ENCODE measurements around the gene ASPHD1.

DNA sequence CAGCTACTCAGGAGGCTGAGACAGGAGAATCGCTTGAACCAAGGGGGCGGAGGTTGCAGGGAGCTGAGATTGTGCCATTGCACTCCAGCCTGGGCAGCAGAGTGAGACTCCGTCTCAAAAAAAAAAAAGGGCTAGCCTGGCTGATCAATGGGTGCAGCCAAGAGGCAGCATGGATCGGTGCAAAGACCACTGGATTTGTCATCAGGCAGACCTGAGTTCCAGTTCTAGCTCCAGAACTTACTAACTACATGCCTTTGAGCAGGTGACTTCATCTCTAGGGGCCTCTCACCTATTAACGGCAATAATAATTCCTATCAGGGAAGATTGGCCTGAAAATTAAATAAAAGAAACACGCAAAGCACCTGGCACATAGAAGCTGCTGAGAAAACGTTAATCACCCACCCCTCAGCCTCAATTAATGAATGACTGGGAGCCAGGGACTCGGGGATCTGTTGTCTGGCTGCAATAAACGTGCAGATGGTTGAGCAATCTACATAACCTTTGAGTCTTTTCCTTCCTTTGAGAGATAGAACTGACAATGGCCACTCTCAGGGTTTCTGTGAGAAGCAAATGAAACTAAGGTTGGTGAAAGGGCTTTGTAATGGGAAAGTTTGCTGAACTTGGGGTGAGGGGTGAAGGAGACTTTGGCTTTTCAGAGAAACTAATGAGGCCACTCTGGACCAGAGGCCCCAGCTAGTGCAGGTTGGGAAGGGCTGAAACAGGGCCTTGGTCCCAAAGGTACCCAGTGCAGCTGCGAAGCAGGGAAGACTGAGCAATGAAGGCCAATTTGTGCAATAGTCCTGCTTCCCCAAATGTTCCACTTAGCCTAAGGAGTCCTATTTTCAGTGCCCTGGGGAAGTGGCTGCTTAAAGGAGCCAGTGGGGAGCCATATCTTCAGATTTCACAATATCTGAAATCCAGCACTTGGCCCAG lies 8.5 kb upstream of the ASPHD1 start:
- TF ChIP-seq, protein P1, sequence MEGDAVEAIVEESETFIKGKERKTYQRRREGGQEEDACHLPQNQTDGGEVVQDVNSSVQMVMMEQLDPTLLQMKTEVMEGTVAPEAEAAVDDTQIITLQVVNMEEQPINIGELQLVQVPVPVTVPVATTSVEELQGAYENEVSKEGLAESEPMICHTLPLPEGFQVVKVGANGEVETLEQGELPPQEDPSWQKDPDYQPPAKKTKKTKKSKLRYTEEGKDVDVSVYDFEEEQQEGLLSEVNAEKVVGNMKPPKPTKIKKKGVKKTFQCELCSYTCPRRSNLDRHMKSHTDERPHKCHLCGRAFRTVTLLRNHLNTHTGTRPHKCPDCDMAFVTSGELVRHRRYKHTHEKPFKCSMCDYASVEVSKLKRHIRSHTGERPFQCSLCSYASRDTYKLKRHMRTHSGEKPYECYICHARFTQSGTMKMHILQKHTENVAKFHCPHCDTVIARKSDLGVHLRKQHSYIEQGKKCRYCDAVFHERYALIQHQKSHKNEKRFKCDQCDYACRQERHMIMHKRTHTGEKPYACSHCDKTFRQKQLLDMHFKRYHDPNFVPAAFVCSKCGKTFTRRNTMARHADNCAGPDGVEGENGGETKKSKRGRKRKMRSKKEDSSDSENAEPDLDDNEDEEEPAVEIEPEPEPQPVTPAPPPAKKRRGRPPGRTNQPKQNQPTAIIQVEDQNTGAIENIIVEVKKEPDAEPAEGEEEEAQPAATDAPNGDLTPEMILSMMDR (IDR thresholded peaks at IDR 0.05; ENCODE audit: borderline replicate concordance, extremely low read depth, low read length, poor library complexity, severe bottlenecking) = no peak
- TF ChIP-seq EZH2 (IDR thresholded peaks at IDR 0.05; ENCODE audit: borderline replicate concordance, low read depth, low read length, severe bottlenecking) = no peak
